ENCODE results near the gene DYNC1I1. TPM values are rescaled to one million over a fixed set of nuclear protein-coding genes. Genes with fewer than 3 reads are reported as not detected.

The DYNC1I1 gene
- total RNA-seq, 1 donor from 2014 or later, result 11.0 TPM

- TF ChIP-seq CTCF (IDR thresholded peaks at IDR 0.05; ENCODE audit: partially characterized antibody, unreplicated experiment), result no peak
- H3K27ac Mint-ChIP-seq (ENCODE audit: unreplicated experiment), result no peak overlapping the region
- H3K27me3 Mint-ChIP-seq (ENCODE audit: unreplicated experiment), result no peaks in the 10 kb centered on the region
- H3K4me1 Mint-ChIP-seq (ENCODE audit: low read depth, unreplicated experiment), result no peaks in the 10 kb centered on the region
- no peaks in the 10 kb centered on the region for H3K36me3 Mint-ChIP-seq (ENCODE audit: unreplicated experiment)
- H3K9me3 Mint-ChIP-seq (ENCODE audit: unreplicated experiment), result no peaks in the 10 kb centered on the region
- H3K4me3 Mint-ChIP-seq (ENCODE audit: unreplicated experiment), result no peak overlapping the region
- DNase-seq, result no peak
Observed at GRCh38 chr7:95737828-95738505, 34.4 kb upstream of the DYNC1I1 start.

GRCh38 chr7:95749044-95749443, 23.3 kb upstream of the DYNC1I1 start:
- Mint-ChIP-seq H3K27ac (ENCODE audit: unreplicated experiment) (no peak overlapping the region), H3K9me3 (ENCODE audit: unreplicated experiment) (peaks cover 3% of the 10 kb centered on the region), H3K4me3 (ENCODE audit: unreplicated experiment) (no peak overlapping the region), H3K4me1 (ENCODE audit: low read depth, unreplicated experiment) (no peaks in the 10 kb centered on the region), H3K27me3 (ENCODE audit: unreplicated experiment) (no peaks in the 10 kb centered on the region), H3K36me3 (ENCODE audit: unreplicated experiment) (no peaks in the 10 kb centered on the region)
- no peak for TF ChIP-seq CTCF (IDR thresholded peaks at IDR 0.05; ENCODE audit: partially characterized antibody, unreplicated experiment)
- no peak for DNase-seq

- Mint-ChIP-seq H3K4me3 (ENCODE audit: unreplicated experiment) (no peak overlapping the region), H3K4me1 (ENCODE audit: low read depth, unreplicated experiment) (no peaks in the 10 kb centered on the region), H3K9me3 (ENCODE audit: unreplicated experiment) (peaks cover 3% of the 10 kb centered on the region), H3K27ac (ENCODE audit: unreplicated experiment) (no peak overlapping the region), H3K27me3 (ENCODE audit: unreplicated experiment) (no peaks in the 10 kb centered on the region), H3K36me3 (ENCODE audit: unreplicated experiment) (no peaks in the 10 kb centered on the region)
- no peak for TF ChIP-seq CTCF (IDR thresholded peaks at IDR 0.05; ENCODE audit: partially characterized antibody, unreplicated experiment)
- DNase-seq, result no peak
Observed at GRCh38 chr7:95749515-95749914, 22.8 kb upstream of the DYNC1I1 start.

- no peaks in the 10 kb centered on the region for H3K4me1 Mint-ChIP-seq (ENCODE audit: low read depth, unreplicated experiment)
- no peaks in the 10 kb centered on the region for H3K36me3 Mint-ChIP-seq (ENCODE audit: unreplicated experiment)
- no peak for DNase-seq
- H3K27me3 Mint-ChIP-seq (ENCODE audit: unreplicated experiment), result no peaks in the 10 kb centered on the region
- H3K9me3 Mint-ChIP-seq (ENCODE audit: unreplicated experiment), result peaks cover 5% of the 10 kb centered on the region
- no peak for TF ChIP-seq CTCF (IDR thresholded peaks at IDR 0.05; ENCODE audit: partially characterized antibody, unreplicated experiment)
- H3K27ac Mint-ChIP-seq (ENCODE audit: unreplicated experiment), result no peak overlapping the region
- H3K4me3 Mint-ChIP-seq (ENCODE audit: unreplicated experiment), result no peak overlapping the region
Observed at GRCh38 chr7:95753440-95753839, 18.9 kb upstream of the DYNC1I1 start.

GRCh38 chr7:95755277-95755934, 16.9 kb upstream of the DYNC1I1 start:
- H3K36me3 Mint-ChIP-seq (ENCODE audit: unreplicated experiment), result no peaks in the 10 kb centered on the region
- peaks cover 5% of the 10 kb centered on the region for H3K9me3 Mint-ChIP-seq (ENCODE audit: unreplicated experiment)
- H3K27me3 Mint-ChIP-seq (ENCODE audit: unreplicated experiment), result no peaks in the 10 kb centered on the region
- no peak overlapping the region for H3K27ac Mint-ChIP-seq (ENCODE audit: unreplicated experiment)
- no peak for TF ChIP-seq CTCF (IDR thresholded peaks at IDR 0.05; ENCODE audit: partially characterized antibody, unreplicated experiment)
- no peak overlapping the region for H3K4me3 Mint-ChIP-seq (ENCODE audit: unreplicated experiment)
- DNase-seq, result no peak
- H3K4me1 Mint-ChIP-seq (ENCODE audit: low read depth, unreplicated experiment), result peaks cover 4% of the 10 kb centered on the region
